Suppressor macrophage (primary cell): ENCODE measurements around the gene CCPG1.
A peak's percentile ranks its signal among the peaks of the same experiment; 100 is the strongest.

Experiments used
- DNase-seq, 4 experiments: peaks; one replicate each; pipeline ENCODE4 v3.0.0-alpha.2; 2020 to 2022

Gene CCPG1

DNA sequence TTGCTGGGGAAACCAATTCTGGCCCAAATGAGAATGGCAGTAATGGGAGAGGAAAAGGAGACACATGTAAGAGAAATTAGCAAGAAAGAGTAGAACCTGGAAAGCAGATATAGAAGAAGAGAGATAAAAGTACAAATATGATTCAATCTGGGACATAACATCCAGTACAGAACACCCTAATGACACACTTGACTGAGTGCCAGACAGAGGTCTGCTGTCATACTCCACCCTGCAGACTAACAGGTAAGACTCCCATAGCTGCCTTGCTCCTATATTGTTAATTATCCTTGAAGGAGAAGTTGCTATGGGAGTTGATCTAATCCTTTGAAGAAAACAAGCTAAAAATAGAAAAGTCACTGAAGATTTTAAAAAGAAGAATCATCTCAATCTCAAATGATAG lies 21.1 kb downstream of the CCPG1 start:
- DNase-seq = no peak

- no peak for DNase-seq
These were observed 24.5 kb downstream of the CCPG1 start for GRCh38 chr15:55383687-55384086.

GRCh38 chr15:55381595-55381994 lies 26.6 kb downstream of the CCPG1 start:
- no peak for DNase-seq

- no peak for DNase-seq
These were observed 29.1 kb downstream of the CCPG1 start for GRCh38 chr15:55379095-55379494.

GRCh38 chr15:55372701-55373440 lies 35.3 kb downstream of the CCPG1 start:
- peak in 1 of 4 experiments; percentile 3 for DNase-seq

GRCh38 chr15:55366981-55367380 lies 41.2 kb downstream of the CCPG1 start:
- peak in 3 of 4 experiments; percentile 3 to 64 (median 50) for DNase-seq

DNA sequence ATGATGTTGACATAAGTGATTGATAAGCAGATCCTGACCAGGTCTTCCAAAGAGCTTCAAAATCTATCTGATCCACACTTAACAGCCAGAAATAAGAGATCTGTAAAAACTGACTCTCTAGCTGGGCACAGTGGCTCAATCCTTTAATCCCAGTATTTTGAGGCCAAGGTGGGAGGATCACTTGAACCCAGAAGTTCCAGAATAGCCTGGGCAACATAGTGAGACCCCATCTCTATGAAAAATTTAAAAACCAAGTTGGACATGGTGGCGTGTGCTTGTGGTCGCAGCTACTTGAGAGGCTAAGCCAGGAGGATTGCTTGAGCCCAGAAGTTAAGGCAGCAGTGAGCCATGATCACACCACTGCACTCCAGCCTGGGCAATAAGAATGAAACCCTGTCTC lies 45.5 kb downstream of the CCPG1 start:
- no peak for DNase-seq

DNA sequence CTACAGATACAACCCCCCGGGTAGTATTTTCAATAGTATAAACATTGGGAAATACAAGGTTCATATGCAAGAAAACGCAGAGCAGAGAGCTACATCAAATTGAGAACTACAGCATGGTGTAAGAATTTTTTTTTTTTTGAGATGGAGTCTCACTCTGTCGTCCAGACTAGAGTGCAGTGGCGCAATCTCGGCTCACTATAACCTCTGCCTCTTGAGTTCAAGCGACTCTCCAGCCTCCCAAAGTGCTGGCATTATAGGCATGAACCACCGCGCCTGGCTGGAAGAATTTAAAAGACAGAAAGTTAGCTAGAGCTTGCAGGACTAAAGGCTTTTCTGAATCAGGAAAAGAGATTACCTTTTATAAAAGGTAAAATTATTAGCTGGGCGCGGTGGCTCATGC lies 47.1 kb downstream of the CCPG1 start:
- no peak for DNase-seq

GRCh38 chr15:55360256-55360655 lies 47.9 kb downstream of the CCPG1 start:
- peak in 2 of 4 experiments; percentile 5 to 11 for DNase-seq

DNA sequence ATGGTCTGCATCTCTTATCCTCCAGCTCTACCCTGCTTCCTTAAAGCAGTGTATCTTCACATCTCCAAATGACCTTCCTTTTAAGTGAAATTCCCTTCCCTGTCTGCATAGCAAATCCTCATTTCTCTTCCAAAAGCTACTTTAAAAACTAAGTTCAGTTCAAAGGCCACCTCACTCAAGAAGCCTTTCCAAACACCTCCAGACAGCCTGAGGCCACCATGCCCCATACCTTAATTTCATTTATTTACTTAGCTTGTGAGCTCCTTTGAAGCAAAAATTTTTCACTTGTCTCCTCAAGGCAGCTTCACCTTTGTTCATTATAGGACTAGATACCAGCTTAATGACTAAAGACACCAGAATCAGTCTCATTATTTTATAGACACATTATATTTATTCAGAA lies 49.7 kb downstream of the CCPG1 start:
- DNase-seq = no peak

GRCh38 chr15:55357774-55358173 lies 50.4 kb downstream of the CCPG1 start:
- no peak for DNase-seq

- DNase-seq = no peak
These were observed 51.1 kb downstream of the CCPG1 start for GRCh38 chr15:55356985-55357585.

GRCh38 chr15:55353025-55353424 lies 55.1 kb downstream of the CCPG1 start:
- no peak for DNase-seq

GRCh38 chr15:55349282-55349681 lies 58.9 kb downstream of the CCPG1 start:
- DNase-seq = no peak

GRCh38 chr15:55348281-55348778 lies 59.8 kb downstream of the CCPG1 start:
- DNase-seq = no peak

- no peak for DNase-seq
These were observed 64.0 kb downstream of the CCPG1 start for GRCh38 chr15:55344206-55344605.

DNA sequence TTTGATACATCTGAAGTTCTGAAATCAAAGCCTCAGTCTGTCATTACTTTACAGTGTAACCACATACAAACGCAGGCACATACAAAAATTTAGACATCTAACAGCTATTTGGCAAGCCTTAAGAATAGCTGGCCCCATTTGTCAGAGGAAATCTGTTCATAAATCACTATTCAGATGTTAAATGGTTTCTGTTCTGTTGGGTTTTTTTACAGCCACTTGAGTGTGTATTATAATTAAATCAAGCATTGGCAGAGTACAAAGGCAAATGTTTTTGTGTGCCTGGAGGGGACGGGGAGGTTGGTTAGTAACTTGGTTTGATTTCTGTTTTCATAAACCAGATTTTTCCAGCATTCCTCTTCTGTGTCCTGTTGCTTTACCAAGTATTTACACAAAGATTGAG lies 65.0 kb downstream of the CCPG1 start:
- no peak for DNase-seq

DNA sequence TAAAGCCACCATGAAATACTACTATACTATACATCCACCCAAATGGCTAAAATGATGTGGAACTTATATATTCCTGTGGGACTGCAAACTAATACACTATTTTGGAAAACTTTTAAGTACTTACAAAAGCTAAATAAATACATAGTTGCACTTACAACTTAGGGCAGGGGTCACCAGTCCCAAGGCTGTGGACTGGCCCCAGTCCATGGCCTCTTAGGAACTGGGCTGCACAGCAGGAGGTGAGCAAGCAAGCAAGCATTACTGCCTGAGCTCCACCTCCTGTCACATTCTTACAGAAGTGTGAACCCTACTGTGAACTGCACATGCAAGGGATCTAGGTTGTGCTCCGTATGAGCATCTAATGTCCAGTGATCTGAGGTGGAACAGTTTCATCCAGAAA lies 71.0 kb downstream of the CCPG1 start:
- no peak for DNase-seq

- DNase-seq = peak in 2 of 4 experiments; percentile 11 to 34
These were observed 73.2 kb downstream of the CCPG1 start for GRCh38 chr15:55334997-55335396.

- no peak for DNase-seq
These were observed 73.8 kb downstream of the CCPG1 start for GRCh38 chr15:55334371-55334770.

- peak; percentile 23 to 62 (median 46) for DNase-seq
These were observed 80.8 kb downstream of the CCPG1 start for GRCh38 chr15:55327387-55327786.

DNA sequence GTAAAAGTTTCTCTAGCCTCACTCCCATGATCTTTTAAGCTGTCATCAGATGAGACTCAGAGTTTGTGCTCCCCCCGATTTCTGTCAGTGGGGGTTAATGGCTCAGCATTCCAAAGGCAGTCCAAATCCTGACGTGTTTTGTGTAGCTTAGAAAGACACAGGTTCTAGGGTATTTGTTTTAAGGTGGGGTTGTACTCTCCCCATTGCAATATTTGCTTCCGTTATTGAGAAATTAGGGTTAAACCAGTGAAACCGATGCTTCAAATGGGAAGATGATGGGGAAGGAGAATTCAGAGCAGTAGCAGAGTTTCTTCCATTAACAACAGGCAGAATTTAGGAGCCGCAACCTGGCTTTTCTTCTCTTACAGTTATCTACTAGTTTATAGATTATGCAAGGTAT lies 85.7 kb downstream of the CCPG1 start:
- DNase-seq = peak in 2 of 4 experiments; percentile 17 to 26

DNA sequence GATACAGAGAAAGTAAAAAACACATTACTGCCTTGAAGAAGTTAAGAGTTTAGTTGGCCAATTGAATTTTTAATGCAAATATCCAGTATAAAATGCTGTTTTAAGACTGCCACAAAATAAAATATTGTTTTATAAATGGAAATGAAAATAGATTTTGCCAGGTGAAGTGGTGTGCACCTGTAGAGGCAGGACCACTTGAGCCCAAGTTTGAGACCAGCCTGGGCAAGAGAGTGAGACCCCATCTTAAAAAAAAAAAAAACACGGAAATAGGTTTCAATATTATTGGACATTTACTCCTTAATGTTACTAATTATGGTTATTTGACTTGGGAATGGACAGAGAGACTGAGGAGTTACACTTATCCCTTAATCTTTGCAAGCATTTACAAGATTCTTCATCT lies 87.2 kb downstream of the CCPG1 start:
- no peak for DNase-seq

- no peak for DNase-seq
These were observed 88.0 kb downstream of the CCPG1 start for GRCh38 chr15:55320238-55320550.
